CD1c-positive myeloid dendritic cell (primary cell): ENCODE measurements around the gene ERN2.
"Not testable (repeated sequence)": the region's sequence is repeated elsewhere in the genome, so short reads cannot be mapped to it uniquely, and the experiment has no call there.

ENCODE experiments used
- DNase-seq: peaks from one replicate; pipeline ENCODE4 v3.0.0-alpha.2; 2016; ENCODE audit errors: extremely low spot score

The ERN2 gene

DNA sequence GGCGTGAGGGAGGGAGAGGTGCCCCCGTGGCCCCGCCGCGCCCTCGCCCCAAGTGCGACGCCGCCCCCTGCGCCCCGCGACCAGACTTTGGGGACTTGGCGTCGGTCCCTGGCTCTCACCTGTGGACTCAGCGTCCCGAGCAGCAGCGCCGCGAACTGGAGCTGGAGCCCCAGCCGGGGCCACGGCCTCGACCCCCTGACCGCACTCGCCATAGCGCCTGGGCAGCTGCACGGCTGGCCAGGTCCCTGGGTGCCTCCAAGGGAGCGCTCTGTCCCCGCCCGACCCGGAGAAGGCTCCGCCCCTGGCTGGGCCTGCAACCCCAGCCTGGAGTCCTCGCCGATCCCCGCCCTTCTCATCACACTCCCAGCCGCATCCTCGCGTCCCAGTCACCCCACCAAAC lies at the start of gene ERN2:
Gene ERN2 (minus strand): TSS at position 247 of the 400 bp plus-strand sequence. CDS start 35 bp downstream, at position 212.
- DNase-seq, result no peak

DNA sequence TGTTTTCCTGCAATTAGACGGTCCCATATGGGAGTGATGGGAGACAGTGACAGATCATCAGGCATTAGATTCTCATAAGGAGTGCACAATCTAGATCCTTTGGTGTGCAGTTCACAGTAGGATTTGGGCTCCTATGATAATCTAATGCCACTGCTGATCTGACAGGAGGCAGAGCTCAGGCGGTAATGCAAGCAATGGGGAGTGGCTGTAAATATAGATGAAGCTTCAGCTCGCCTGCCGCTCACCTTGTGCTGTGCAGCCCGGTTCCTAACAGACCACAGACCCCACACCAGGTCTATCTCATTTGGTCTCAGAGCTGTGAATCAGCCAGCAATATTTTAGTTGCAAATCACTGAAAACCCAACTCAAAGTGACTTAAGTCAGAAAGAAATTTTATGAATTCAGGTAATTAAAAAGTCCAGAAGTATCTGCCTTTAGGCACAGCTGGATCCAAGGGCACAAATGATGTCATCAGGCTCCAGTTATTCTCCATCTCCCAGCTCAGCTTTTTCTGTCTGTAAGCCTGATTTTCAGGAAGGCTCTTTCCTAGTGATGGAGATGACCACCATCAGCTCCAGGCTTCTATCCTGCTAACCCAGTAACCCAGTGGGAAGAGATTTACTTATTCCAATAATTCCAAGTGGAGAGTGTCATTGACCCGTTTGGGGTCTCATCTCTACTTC lies 45.1 kb upstream of the ERN2 start:
- DNase-seq, result no peak

DNA sequence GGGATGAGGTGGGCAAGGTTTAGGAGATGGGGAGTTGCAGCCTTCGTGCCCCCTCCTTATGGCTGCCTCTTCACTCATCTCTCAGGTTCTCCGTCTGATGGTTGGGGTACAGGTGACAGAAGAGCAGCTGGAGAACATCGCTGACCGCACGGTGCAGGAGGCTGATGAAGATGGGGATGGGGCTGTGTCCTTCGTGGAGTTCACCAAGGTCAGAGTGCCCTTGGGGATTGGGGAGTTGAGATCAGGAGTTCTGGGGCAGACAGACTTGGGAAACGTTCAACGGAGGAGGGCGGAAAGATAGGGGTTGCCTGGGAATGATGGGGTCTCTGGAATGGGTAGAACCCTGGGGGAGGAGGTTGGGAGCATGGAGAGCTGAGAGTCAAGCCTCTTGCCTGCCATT lies 44.1 kb upstream of the ERN2 start:
- no peak for DNase-seq

DNA sequence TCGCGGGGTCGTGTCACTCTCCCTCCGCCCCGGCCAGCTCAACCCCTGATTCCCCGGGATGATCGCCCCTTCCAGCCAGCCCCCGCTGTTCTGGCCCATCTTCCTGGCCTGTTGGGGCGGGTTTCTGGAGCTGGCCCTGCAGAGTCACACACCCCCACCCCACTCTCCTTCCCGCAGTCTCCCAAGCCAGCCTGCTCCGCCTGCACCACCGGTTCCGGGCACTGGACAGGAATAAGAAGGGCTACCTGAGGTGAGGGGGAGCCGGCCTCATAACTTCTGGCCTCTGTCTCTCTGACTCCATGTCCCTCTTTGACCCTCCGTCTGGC lies 42.4 kb upstream of the ERN2 start:
- no peak for DNase-seq

DNA sequence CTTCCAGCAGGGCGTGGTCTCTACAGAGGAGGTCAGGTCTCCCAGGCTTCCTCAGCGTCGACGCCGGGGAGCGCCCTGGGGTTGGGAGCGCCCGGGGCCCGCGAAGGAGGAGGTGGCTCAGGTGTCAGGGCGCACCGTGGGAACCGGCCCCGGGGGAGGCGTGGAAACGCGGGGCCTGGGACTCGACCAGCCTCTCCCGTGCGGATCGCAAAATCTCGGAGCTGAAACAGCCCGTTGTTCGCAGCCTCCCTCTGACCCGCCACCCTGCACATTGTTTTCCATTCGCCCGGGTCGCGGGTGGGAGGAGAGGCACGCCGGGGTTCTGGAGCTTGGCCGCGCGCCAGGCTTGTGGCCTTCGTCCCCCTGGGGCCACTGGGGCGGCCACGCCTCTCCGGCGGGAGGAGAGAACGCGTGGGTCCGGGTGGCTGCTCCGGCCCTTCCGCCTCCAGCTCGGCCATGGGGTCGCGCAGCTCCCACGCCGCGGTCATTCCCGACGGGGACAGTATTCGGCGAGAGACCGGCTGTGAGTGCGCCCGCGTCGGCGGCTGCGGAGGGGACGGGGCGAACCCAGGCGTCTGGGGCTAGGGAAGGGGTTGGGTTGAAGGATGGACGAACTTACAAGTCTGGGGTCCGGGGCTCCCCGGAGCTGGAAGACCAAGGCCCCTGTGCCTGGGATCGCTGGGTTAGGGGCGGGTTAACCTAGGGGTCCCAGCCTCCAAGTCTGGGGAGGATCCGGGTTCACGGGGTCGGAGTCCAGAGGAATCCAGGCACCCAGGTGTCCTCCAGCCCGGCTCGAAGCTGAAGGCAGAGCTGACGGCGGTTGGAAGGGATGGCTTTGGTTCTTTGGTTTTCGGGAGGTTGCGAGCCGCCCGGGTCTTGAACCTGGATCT lies 41.8 kb upstream of the ERN2 start, which contains the start of gene CHP2:
Gene CHP2 (plus strand): TSS at position 433 of the 890 bp plus-strand sequence. CDS start 24 bp downstream, at position 457.
- no peak for DNase-seq

DNA sequence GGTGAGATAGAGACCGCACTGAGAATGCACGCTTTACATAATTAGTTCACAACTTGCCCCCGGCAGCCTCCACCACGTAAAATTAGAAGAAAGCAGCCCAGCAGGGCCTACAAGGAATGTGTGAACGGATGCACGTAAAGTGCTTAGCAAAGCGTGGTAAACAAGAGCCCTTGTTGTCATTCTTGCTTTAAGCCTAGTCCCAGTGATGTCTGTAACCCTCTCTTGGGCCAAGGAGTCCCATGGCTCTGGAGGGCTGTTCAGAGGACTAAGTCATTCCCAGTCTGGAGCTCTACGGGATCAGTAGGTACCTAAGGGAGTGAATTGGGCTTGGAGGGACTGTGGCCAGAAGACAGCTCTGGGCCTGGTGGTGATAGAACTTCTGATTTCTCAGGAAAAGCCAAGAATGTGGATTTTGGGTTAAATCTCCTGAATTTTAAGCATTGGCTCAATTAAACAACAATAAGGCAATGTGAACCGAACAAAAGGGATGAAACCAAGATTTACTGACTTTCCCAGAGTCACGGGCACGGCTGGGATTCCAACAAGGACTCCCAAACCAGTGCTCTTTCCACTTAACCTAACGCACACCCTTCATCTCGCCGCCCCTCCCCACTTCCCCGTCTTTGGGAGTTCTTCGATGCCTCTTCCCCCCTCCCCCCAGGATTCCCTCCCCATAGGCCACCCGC lies 41.0 kb upstream of the ERN2 start:
- no peak for DNase-seq

DNA sequence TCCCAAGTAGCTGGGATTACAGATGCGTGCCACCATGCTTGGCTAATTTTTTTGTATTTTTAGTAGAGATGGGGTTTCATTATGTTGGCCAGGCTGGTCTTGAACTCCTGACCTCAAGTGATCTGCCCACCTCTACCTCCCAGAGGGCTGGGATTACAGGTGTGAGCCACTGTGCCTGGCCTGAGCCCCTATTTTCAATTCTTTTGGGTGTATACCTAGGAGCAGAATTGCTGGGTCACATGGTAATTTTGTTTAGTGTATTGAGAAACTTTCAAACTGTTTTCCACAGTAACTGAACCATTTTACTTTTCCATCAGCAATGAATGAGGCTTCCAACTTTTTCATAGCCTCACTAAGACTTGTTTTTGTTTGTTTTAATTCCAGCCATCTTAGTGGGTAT lies 38.0 kb upstream of the ERN2 start:
- not testable (repeated sequence) for DNase-seq

DNA sequence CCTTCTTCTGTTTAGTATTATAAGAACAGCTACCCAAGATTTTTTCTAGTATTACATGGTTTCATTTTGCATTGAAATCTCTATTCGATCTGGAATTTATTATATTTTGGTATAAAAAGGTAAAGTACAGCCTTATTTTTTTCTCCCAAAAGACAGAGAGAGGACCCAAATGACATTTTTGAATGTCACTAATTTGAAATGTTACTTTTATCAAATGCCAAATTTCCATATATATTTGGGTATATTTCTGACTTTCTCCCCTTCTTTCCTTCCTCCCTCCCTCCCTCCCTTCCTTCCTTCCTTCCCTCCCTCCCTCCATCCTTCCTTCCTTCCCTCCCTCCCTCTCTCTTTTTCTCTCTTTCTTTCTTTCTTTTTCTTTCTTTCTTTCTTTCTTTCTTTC lies 35.6 kb upstream of the ERN2 start:
- DNase-seq, result no peak

DNA sequence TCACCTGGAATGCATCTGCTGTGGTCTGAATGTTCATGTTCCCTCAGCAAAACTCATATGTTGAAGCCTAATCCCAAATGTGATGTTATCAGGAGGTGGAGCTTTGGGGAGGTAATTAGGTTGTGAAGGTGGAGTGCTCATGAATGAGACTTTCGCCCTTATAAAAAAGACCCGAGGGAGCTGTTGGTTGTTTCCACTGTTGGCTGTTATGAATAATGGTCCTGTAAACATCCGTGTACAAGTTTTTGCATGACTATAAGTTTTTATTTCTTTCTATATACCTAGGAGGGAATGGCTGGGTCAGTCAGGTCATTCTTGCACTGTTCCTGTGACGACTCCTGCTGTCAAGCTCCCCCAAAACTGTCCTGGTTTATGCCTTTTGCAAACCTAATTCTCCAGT lies 32.2 kb upstream of the ERN2 start:
- DNase-seq, result no peak

DNA sequence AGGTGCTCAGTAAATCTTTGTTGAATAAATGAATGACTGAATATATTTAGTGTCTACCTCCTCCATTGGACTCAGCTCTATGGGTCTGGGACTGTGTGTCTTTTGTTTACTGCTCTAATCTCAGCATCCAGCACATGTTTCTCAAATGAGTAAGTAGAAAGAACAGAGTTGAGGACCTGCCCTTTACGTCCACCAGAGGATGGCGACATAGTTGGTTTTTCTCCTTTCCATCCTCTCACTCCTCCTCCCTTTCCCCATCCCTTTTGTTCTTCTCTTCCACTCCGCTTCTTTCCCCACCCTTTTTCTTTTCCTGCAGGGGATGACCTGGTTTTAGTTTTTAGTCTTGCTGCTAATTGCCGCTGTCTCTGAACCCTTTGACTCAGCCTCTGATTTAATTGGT lies 29.7 kb upstream of the ERN2 start:
- DNase-seq, result no peak

DNA sequence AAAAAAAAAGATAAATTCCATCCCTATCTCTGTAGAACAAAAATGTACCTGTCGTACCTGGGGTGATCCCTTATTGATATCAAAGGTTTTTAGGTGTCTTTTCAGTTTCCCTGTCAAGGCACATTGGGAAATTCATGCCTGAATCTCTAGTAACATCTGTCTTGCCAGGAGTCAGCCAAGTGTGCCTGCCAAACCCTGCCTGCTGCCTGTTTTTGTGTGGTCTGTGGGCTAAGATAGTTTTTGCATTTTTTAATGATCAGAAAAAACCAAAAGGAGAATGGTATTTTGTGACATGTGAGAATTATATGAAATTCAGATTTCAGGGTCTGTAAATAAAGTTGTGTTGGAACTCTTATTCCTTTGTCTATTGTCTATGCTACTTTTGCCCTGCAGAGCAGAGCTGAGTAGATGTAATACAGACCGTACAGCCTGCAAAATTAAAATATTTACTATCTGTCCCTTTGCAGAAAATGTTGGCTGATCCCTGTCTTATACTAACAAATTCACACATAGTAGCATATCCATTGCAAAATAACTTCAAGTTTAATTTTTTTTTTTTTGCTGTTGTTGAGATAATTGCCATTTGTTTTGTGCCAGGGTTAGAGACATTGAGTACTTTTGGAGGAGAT lies 28.8 kb upstream of the ERN2 start:
- no peak for DNase-seq

DNA sequence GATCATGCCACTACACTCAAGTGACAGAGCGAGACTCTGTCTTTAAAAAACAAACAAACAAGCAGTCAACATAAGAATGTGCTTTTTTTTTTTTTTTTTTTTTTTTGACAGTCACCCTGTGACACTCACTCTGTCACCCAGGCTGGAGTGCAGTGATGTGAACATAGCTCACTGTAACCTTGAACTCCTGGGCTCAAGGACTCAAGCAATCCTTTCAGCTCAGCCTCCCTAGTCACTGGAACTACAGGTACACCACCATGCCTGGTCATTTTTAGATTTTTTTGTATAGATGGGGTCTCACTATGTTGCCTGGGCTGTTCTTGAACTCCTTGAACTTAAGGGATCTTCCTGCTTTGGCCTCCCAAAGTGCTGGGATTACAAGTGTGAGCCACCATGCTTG lies 26.5 kb upstream of the ERN2 start:
- no peak for DNase-seq

DNA sequence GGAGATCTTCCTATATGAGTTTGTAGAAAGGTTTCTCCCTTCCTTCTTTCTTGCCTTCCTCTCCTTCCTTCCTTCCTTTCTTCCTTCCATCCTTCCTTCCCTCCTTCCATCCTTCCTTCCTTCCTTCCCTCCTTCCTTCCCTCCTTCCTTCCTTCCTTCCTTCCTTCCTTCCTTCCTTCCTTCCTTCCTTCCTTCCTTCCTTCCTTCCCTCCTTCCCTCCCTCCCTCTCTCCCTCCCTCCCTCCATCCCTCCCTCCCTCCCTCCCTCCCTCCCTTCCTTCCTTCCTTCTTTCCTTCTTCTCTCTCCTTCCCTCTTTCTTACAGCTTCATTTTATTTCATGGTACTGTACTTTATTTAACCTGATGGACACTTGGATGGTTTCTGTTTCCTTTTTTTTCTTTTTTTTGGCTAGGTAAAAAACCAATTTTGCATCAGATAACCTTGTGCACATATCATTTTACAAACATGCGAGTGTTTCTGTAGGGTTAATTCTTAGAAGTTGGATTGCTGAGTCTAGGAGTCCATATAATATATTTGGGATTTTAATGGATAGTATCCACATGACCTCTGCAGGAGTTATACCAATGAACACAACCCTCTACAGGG lies 24.5 kb upstream of the ERN2 start:
- not testable (repeated sequence) for DNase-seq

DNA sequence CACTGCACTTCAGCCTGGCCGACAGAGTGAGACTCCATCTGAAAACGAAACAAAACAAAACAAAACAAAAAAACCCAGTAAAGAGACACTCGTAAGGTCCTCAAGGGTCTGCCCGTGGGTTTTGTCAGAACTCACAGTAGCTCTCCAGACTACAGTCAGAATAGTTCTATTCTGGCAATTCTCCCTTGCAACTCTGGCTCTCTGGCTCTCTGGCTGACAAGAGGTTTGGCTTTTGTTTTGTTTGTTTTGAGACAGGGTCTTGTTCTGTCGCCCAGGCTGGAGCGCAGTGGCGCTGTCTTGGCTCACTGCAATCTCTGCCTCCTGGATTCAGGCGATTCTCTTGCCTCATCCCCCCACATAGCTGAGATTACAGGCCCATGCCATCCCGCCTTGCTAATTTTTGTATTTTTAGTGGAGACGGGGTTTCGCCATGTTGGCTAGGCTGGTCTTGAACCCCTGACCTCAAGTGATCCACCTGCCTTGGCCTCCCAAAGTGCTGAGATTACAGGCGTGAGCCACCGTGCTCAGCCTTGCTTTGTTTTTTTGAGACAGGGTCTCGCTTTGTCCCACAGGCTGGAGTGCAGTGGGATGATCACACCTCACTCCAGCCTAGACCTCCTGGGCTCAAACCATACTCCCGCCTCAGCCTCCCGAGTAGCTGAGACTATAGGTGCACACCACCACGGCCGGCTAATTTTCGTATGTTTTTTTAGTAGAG lies 21.3 kb upstream of the ERN2 start:
- DNase-seq, result no peak

DNA sequence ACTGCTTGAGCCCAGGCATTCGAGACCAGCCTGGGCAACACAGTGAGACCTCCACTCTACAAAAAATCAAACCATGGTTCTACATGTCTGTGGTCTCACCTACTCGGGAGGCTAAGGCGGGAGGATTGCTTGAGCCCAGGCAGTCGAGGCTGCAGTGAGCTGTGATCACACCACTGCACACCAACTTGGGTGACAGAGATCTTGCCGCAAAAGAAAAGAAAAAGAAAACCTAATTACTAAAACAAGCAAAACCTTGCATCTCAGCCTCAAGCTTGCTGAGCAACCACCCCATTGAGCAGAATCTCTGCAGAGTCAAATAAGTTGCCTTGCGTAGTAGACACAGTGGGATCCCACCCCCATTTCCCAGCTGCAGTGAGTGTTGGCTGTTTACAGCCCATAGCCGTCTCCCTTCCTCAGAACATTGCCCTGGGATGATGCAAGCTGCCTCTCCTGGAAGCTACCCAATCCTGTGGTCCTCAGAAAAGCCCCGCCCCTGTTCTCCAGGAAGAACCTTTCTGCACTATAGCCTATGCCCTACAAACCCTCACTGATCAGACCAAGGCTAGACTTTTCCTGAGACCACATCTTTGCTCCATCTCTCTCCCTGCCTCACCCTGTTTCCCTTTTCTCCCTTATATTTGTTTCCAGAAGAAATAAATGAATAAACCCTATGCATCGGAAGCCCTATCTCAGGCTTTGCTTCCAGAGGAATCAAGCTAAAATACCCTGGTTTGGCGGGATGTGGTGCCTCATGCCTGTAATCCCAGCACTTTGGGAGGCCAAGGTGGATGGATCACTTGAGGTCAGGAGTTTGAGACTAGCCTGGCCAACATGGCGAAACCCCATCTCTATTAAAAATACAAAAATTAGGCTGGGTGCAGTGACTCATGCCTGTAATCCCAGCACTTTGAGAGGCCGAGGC lies 16.7 kb upstream of the ERN2 start:
- DNase-seq, result peak; percentile 3

DNA sequence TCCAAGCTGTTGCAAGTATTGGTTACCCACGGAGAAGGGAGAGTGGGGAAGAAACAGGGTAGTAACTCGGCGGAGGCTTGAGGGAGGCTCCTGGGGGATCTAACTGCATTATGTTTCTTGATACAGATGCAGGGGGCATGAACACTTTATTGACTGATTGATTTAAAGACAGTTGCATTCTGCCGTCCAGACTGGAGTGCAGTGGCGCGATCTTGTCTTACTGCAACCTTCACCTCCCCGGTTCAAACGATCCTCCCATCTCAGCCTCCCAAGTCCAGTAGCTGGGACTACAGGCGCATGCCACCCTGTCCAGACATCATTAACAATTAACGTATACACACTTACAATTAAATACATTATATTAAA lies 15.1 kb upstream of the ERN2 start:
- no peak for DNase-seq

DNA sequence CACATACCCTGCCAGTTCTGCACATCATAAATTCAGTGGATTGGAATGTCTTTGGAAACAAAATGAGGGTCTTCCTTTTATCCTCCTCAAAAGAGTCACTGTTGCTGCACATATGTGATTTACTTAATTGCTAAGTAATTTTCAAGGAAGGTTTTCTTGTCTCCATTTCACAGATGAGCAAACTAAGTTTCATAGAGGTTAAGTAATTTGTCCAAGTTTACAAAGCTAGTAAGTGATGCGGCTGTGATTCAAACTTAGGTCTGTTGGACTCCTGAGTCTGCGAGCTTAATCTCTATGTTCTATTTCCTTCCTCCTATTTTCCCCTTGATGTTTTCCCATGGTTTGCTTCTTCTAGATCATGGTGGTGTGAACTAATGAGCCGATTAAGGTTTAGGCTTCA lies 13.7 kb upstream of the ERN2 start:
- DNase-seq, result no peak

DNA sequence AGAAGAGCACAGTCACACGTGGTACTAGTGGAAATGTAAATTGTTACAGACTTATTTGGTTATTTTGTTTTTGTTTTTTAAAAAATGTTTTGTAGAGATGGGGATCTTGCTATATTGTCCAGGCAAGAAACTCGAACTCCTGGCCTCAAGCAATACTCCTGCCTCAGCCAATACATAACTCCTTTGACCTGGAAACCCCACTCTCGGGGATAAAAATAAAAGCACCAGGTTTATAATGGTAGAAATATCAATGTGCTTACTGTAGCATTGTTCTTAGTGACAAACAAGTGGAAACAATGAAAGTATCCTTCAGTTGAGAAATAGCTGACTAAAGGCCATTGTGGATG lies 11.7 kb upstream of the ERN2 start:
- DNase-seq, result no peak

DNA sequence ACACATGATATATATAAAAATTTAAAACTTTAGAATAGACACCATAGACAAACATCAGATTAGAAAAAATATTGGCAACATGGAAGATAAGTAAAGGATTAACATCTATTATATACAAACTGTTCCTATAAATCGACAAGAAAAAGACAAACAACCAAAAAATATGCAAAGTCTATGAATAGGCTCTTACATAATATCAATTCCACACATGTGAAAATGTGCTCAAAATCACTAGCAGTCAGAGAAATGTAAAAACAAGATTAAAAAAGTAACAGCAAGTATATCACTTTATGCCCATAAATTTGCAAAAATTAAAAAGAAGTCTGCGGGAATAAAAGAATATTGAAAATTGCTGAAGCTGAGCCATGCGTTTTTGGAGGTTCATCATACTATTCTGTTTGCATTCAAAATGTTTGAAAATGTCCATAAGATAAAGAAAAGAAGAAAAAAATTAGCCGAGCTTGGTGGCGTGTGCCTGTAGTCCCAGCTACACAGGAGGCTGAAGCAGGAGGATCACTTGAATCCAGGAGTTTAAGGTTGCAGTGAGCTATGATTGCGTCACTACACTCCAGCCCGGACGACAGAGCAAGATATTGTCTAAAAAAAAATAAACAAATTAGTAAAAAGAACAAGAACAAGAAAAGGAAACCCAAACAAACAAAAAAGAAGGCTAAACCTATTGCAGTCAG lies 11.2 kb upstream of the ERN2 start:
- DNase-seq, result no peak
